OCI-LY7 (cell line): ENCODE data around the gene DPT.

Experiments used
- EZH2phosphoT487 ChIP-seq: fragments of 200-600 bp; sonication (generic); IDR thresholded peaks from 2 replicates; pipeline ENCODE4 v1.6.1; 2018; ENCODE audit warnings: low read depth, borderline replicate concordance, mild to moderate bottlenecking, mixed run types, antibody characterized with exemption, low read length, moderate library complexity, mixed read lengths
- TF ChIP-seq, protein P1 (sequence below): fragments of 200-600 bp; sonication (generic); conservative IDR thresholded peaks from 2 replicates; pipeline ENCODE4 v1.5.1; 2014; ENCODE audit warnings: mild to moderate bottlenecking, antibody characterized with exemption, low read length, moderate library complexity, mixed read lengths

DNA sequence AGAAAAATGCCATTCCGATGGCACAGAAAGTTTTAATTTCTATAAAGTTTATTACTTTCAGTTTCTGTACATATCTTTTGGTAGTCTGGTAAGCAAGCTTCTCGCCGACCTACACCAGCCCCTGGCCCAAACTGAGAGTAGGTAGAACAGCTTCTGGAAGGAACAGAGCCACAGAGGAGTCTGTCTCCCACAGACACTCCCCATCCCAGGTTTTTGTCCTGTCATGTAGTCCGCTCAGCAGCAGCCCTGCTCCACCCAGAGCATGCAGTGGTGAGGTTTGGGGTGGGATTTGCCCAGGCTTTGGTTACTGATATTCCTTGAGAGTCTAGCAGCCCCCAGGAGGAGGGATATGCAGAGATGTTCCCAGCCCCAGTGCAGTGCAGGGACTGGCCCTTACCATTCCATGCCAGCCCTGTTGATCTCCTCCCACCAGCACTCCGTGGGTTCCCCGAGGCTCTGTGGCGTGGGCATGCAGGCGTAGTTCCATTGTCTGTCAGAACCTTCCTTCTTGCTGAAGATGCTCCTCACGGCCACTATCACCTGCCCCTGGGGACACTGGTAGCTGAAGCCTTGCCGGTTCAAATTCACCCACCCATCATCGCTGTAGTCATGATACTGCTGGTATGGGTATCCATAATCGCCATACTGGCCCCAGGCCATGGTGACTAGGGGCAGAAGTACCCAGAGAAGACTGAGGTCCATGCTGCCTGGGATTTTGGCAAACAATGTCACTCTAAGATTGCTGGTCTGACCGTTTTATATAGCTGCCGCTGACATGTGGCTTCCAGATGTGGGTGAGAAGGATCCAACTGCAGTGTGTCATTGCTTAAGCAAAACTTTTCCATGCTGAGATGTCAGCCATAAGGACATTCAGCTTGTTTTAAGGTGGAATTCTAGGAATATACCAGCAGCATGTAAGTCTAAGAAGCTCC lies at the start of gene DPT:
- TF ChIP-seq, protein P1, sequence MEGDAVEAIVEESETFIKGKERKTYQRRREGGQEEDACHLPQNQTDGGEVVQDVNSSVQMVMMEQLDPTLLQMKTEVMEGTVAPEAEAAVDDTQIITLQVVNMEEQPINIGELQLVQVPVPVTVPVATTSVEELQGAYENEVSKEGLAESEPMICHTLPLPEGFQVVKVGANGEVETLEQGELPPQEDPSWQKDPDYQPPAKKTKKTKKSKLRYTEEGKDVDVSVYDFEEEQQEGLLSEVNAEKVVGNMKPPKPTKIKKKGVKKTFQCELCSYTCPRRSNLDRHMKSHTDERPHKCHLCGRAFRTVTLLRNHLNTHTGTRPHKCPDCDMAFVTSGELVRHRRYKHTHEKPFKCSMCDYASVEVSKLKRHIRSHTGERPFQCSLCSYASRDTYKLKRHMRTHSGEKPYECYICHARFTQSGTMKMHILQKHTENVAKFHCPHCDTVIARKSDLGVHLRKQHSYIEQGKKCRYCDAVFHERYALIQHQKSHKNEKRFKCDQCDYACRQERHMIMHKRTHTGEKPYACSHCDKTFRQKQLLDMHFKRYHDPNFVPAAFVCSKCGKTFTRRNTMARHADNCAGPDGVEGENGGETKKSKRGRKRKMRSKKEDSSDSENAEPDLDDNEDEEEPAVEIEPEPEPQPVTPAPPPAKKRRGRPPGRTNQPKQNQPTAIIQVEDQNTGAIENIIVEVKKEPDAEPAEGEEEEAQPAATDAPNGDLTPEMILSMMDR: no peak
- no peak for TF ChIP-seq EZH2phosphoT487
